AG10803 (cell line): ENCODE measurements around the gene ACBD6.

Source experiments
- DNase-seq: peaks from one replicate; pipeline ENCODE4 v3.0.0; 2010; ENCODE audit warnings: low read depth
- H3K4me3 ChIP-seq: 2 replicates; pipeline ENCODE4 v1.5.1; 2011; ENCODE audit warnings: mild to moderate bottlenecking, low read length, control low read depth
- CTCF ChIP-seq: conservative IDR thresholded peaks from 2 replicates; pipeline ENCODE4 v1.5.1; 2011; ENCODE audit warnings: mild to moderate bottlenecking, low read length, control low read depth, inconsistent platforms

Gene ACBD6

DNA sequence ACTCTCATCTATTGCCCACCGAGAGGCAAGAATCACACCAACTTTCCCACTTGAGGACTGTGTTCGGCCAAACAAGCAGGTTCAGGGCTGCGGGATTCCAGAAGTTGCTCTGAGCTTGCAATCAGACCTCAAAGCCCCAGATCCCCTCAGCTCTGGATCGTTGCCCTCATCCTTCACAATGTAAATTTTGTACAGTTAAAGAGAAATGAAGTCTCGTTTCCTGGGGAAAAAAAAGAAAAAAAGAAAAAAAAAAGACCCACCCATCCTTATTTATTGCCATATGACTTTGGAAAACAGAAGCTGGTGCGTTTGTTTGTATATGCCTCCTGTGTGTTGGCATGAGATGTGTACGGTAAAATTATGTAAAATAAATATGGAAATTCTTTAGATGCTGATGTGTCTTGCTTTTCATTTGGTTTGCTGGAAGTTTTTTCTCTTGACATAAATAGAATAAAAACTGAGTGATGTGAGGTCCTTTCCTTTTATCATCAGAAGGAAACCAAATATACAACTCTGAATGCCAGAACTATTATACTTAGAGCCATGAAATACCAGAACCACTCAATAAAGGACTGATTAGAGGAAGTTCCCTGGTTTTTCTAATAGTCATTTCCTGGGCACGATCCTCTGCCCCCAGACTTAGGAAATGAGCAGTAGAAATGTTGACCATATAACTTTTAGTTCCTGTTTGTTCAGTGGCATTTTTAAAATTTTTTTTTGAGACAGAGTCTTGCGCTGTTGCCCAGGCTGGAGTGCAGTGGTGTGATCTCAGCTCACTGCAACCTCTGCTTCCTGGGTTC, 223.6 kb downstream of the ACBD6 start:
- no peak for TF ChIP-seq CTCF
- DNase-seq = no peak

GRCh38 chr1:180278194-180278515, 224.2 kb downstream of the ACBD6 start:
- no peak overlapping the region for H3K4me3 ChIP-seq
- DNase-seq = no peak
- TF ChIP-seq CTCF = no peak

More for the DNA sequence above, 223.6 kb downstream of the ACBD6 start:
- H3K4me3 ChIP-seq = no peak overlapping the region

- DNase-seq = no peak
- no peak for TF ChIP-seq CTCF
- no peak overlapping the region for H3K4me3 ChIP-seq
Measured at GRCh38 chr1:180277476-180278193, 224.7 kb downstream of the ACBD6 start.

DNA sequence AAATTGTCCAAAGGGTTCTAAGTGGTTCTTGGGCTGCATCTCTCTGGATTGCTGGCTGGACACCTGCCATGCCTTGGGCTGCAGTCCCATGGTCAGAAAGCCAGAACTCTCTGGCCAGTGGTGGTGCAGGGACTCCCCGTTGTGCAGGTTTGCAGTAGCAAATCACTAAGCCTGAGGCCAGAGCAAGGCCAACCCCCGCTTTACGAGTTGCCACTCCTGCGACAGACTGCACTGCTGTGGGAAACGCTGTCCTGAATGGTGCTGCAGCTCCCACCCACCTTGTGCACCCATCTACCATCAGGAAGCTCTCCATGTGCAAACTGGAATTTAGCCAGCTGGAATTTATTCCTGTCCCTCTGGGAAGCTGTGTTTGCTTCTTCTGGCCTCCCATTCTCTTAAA, 226.7 kb downstream of the ACBD6 start:
- no peak overlapping the region for H3K4me3 ChIP-seq
- TF ChIP-seq CTCF = no peak
- DNase-seq = no peak

GRCh38 chr1:180274221-180274620, 228.2 kb downstream of the ACBD6 start:
- H3K4me3 ChIP-seq = no peak overlapping the region
- no peak for DNase-seq
- TF ChIP-seq CTCF = no peak

DNA sequence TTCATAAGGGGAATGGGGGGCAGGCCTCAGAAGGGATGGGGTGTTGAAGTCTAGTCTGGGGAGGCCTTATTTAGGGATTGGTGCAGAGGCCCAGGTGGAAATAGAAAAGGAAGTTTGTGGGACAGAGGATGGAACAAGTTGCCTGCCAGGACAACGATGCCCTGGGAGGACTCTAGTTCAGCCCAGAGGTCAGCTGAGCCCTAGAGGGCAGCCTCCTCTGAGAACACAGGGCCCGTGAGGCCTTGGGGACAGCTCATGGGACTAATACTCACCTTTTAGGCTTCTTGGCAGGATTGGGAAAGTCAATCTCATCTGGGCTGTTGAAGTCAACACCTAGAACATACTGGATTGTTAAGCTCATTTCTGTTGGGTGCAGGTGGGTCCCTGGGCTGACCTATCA, 229.3 kb downstream of the ACBD6 start:
- DNase-seq = no peak
- TF ChIP-seq CTCF = no peak
- no peak overlapping the region for H3K4me3 ChIP-seq

- no peak for DNase-seq
- TF ChIP-seq CTCF = no peak
- no peak overlapping the region for H3K4me3 ChIP-seq
Measured at GRCh38 chr1:180272395-180272794, 230.0 kb downstream of the ACBD6 start.
